ENCODE measurements around the gene EYS.
A peak's percentile ranks its signal among the peaks of the same experiment; 100 is the strongest.

Gene EYS

GRCh38 chr6:65199121-65199520 lies 507.9 kb downstream of the EYS start:
- DNase-seq: no peak

GRCh38 chr6:65191471-65191870 lies 515.6 kb downstream of the EYS start:
- DNase-seq: no peak

GRCh38 chr6:65189236-65189881 lies 517.7 kb downstream of the EYS start:
- DNase-seq: no peak

- no peak for DNase-seq
Measured at GRCh38 chr6:65186826-65187225, 520.2 kb downstream of the EYS start.

- DNase-seq: peak; percentile 0
Measured at GRCh38 chr6:65182681-65183080, 524.3 kb downstream of the EYS start.

GRCh38 chr6:65170273-65170672 lies 536.8 kb downstream of the EYS start:
- peak; percentile 4 for DNase-seq

- no peak for DNase-seq
Measured at GRCh38 chr6:65161661-65162060, 545.4 kb downstream of the EYS start.

GRCh38 chr6:65157025-65157424 lies 550.0 kb downstream of the EYS start:
- DNase-seq: no peak

GRCh38 chr6:65155083-65155482 lies 551.9 kb downstream of the EYS start:
- DNase-seq: no peak

- no peak for DNase-seq
Measured at GRCh38 chr6:65149841-65150240, 557.2 kb downstream of the EYS start.

- no peak for DNase-seq
Measured at GRCh38 chr6:65148839-65149238, 558.2 kb downstream of the EYS start.

GRCh38 chr6:65135567-65135966 lies 571.5 kb downstream of the EYS start:
- DNase-seq: no peak

- DNase-seq: no peak
Measured at GRCh38 chr6:65126667-65127066, 580.4 kb downstream of the EYS start.

- DNase-seq: no peak
Measured at GRCh38 chr6:65123521-65123920, 583.5 kb downstream of the EYS start.

GRCh38 chr6:65117817-65118409 lies 589.1 kb downstream of the EYS start:
- no peak for DNase-seq

- no peak for DNase-seq
Measured at GRCh38 chr6:65116326-65116725, 590.7 kb downstream of the EYS start.

- DNase-seq: no peak
Measured at GRCh38 chr6:65113581-65113980, 593.4 kb downstream of the EYS start.

GRCh38 chr6:65112435-65112834 lies 594.6 kb downstream of the EYS start:
- no peak for DNase-seq

- no peak for DNase-seq
Measured at GRCh38 chr6:65110031-65110430, 597.0 kb downstream of the EYS start.

- DNase-seq: no peak
Measured at GRCh38 chr6:65098349-65098748, 608.7 kb downstream of the EYS start.

- no peak for DNase-seq
Measured at GRCh38 chr6:65091561-65091960, 615.5 kb downstream of the EYS start.

GRCh38 chr6:65088575-65088974 lies 618.5 kb downstream of the EYS start:
- no peak for DNase-seq

- no peak for DNase-seq
Measured at GRCh38 chr6:65081756-65082155, 625.3 kb downstream of the EYS start.

GRCh38 chr6:65075705-65076230 lies 631.3 kb downstream of the EYS start:
- DNase-seq: no peak

GRCh38 chr6:65072500-65072899 lies 634.5 kb downstream of the EYS start:
- DNase-seq: no peak

Data from fibroblast of skin of right biceps (primary cell).